Activated CD4-positive, alpha-beta memory T cell treated with anti-CD3 and anti-CD28 coated beads, Interleukin-2, amount 10 ng/mL, durations not matched to agents 7 days and 5 days (primary cell): ENCODE data around the gene ZDHHC11B. TPM values are rescaled to one million over a fixed set of nuclear protein-coding genes. Genes with fewer than 3 reads are reported as not detected.
A peak's percentile ranks its signal among the peaks of the same experiment; 100 is the strongest.
"Not testable (repeated sequence)": the region's sequence is repeated elsewhere in the genome, so short reads cannot be mapped to it uniquely, and the experiment has no call there.

Experiments used
- CTCF ChIA-PET: fragments of 350-600 bp; sonication (Branson Sonifier 250); formaldehyde crosslinking; loops from one replicate; lab custom pipeline; 2021; ENCODE audit warnings: antibody characterized with exemption, inconsistent platforms; lab: Charles Lee
- POLR2A ChIA-PET: fragments of 350-600 bp; sonication (Branson Sonifier 250); formaldehyde crosslinking; loops from one replicate; lab custom pipeline; 2021; ENCODE audit warnings: antibody characterized with exemption; lab: Charles Lee
- DNase-seq: peaks from one replicate; pipeline ENCODE4 v3.0.0-alpha.2; 2020
- H3K27ac Mint-ChIP-seq: one replicate; pipeline ENCODE4 v1.8.0; 2021; ENCODE audit warnings: mild to moderate bottlenecking, mixed read lengths
- H3K27me3 Mint-ChIP-seq: one replicate; pipeline ENCODE4 v1.8.0; 2021; ENCODE audit warnings: mixed read lengths
- H3K36me3 Mint-ChIP-seq: one replicate; pipeline ENCODE4 v1.8.0; 2021; ENCODE audit warnings: low read depth, mixed read lengths
- H3K4me1 Mint-ChIP-seq: one replicate; pipeline ENCODE4 v1.8.0; 2021; ENCODE audit warnings: mixed read lengths
- H3K4me3 Mint-ChIP-seq: one replicate; pipeline ENCODE4 v1.8.0; 2021; ENCODE audit warnings: mild to moderate bottlenecking, mixed read lengths
- H3K9me3 Mint-ChIP-seq: one replicate; pipeline ENCODE4 v1.8.0; 2021; ENCODE audit warnings: mixed read lengths
- total RNA-seq, 2 experiments: library from RNA; stranded (reverse); gene quantifications; one replicate each; pipeline ENCODE4 v1.2.3, GENCODE V29; 2021

The ZDHHC11B gene
- total RNA-seq, 2 experiments from 2014 or later, result not detected

GRCh38 chr5:770585-770984 lies 13.9 kb downstream of the ZDHHC11B start:
- peak; percentile 14 for DNase-seq
- H3K27ac Mint-ChIP-seq, H3K4me3 Mint-ChIP-seq, H3K36me3 Mint-ChIP-seq, H3K9me3 Mint-ChIP-seq, H3K27me3 Mint-ChIP-seq, POLR2A ChIA-PET, H3K4me1 Mint-ChIP-seq, CTCF ChIA-PET: not testable (repeated sequence)

DNA sequence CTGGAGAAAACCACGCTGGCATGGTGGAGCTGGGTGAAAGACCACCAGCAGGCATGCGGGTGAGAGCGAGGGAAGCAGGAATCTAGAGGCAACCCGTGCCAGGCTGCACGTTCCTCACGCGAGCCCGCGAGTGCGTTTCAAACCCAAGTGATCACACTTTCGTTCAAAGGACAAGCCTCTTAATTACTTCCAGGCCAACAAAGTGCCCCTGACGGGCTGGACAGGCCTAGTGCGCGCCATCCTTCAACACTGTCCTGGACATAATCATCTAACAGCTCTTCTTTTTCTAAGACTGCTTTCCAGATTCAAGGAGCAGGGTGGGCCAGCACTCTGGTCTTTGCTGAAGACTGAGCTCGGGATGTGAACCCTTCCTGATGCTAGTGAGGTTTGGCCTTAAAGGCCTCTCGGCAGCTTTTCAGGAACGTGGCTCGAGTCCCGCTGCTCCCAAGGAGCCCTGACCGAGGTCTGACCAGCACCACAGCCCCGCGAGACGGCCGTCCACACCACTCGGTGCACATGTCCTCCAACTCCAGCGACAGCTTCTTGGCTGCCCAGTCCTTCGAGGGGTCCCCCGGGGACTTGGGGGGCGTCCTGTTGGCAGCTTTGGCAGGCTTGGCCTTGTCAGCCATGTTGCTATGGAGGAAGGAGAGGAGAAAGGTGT lies 14.9 kb downstream of the ZDHHC11B start:
- H3K27ac Mint-ChIP-seq, H3K4me3 Mint-ChIP-seq, H3K4me1 Mint-ChIP-seq, H3K36me3 Mint-ChIP-seq, POLR2A ChIA-PET, CTCF ChIA-PET, H3K9me3 Mint-ChIP-seq, H3K27me3 Mint-ChIP-seq: not testable (repeated sequence)
- DNase-seq, result peak; percentile 12

DNA sequence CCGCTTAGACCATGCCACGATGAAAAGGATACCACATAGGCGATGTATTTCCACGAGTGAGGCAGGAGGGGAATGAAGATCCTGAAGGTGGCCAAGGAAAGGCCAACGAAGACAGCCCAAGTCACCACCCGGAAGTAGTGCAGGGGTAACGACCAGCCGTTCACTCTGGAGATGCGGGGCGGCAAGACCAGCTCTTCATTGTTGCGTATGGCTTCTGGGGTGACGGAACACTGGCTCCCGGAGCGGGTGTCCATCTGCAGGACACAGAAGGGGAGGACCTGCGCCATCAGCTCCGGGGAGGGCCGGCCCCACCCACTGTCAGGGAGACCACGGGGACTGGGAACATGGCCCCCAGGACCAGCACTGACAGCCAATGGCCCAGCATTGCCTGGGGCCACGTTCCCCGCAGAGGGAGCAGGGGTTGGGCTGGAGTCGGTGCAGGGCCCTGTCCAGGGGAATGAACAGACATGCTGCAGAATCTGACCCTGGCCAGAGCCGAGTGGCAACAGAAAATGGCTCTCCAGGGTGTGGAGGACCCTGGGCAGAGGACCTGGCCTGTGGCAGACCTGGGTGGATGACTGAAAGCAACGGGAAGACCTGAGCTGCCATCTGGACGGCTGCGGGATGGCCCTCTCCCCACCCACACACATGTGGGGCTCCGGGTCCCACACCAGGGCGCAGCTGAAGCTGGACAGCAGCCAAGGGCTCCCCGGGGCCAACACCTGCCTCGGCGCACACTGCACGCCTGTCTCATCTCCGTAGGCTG lies 17.7 kb downstream of the ZDHHC11B start:
- peaks cover 3% of the 10 kb centered on the region for H3K9me3 Mint-ChIP-seq
- H3K27ac Mint-ChIP-seq, result no peak overlapping the region
- H3K4me1 Mint-ChIP-seq, result no peaks in the 10 kb centered on the region
- DNase-seq, result peak; percentile 15
- H3K4me3 Mint-ChIP-seq, result no peak overlapping the region
- CTCF ChIA-PET, result no interaction called here
- no peaks in the 10 kb centered on the region for H3K36me3 Mint-ChIP-seq
- no peaks in the 10 kb centered on the region for H3K27me3 Mint-ChIP-seq
- POLR2A ChIA-PET, result no interaction called here

DNA sequence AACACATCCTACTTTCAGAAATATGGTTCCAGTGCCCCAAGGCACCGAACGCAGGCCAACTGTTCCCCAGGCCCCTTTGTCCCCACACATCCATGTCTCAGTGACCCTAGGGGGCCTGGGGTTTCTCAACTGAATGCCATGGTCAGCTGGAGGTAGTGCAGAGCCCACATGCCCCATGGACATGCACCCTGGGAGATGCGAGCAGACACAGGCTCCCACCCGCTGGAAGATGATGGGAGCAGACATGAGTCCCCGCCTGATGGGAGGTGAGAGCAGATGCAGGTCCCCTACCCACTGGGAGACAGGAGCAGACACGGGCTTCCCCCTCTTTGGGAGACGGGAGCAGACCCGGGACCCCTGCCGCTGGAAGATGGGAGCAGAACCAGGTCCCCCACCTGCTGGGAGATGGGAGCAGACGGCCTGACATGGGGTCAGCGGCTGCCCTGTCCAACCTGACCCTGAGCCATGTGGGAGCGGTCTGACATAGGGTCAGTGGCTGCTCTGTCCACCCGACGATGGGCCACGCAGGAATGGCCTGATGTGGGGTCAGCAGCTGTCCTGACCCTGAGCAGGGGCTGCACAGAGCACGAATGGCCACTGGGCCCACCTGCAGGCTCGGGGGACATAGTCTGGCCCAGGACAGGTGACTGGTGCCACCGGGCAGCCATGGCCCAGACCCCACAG lies 18.4 kb downstream of the ZDHHC11B start:
- no peaks in the 10 kb centered on the region for H3K36me3 Mint-ChIP-seq
- ChIA-PET POLR2A (no interaction called here), CTCF (no interaction called here)
- H3K27me3 Mint-ChIP-seq, result no peaks in the 10 kb centered on the region
- H3K9me3 Mint-ChIP-seq, result peaks cover 3% of the 10 kb centered on the region
- H3K27ac Mint-ChIP-seq, result no peak overlapping the region
- DNase-seq, result peak; percentile 14
- no peak overlapping the region for H3K4me3 Mint-ChIP-seq
- no peaks in the 10 kb centered on the region for H3K4me1 Mint-ChIP-seq

- DNase-seq, result peak; percentile 14
- H3K4me1 Mint-ChIP-seq, result peaks cover 2% of the 10 kb centered on the region
- H3K27me3 Mint-ChIP-seq, result no peaks in the 10 kb centered on the region
- H3K36me3 Mint-ChIP-seq, result no peaks in the 10 kb centered on the region
- POLR2A ChIA-PET, result no interaction called here
- CTCF ChIA-PET, result no interaction called here
- no peak overlapping the region for H3K4me3 Mint-ChIP-seq
- peaks cover 3% of the 10 kb centered on the region for H3K9me3 Mint-ChIP-seq
- H3K27ac Mint-ChIP-seq, result no peak overlapping the region
Measured at GRCh38 chr5:763998-764781, 20.3 kb downstream of the ZDHHC11B start.

DNA sequence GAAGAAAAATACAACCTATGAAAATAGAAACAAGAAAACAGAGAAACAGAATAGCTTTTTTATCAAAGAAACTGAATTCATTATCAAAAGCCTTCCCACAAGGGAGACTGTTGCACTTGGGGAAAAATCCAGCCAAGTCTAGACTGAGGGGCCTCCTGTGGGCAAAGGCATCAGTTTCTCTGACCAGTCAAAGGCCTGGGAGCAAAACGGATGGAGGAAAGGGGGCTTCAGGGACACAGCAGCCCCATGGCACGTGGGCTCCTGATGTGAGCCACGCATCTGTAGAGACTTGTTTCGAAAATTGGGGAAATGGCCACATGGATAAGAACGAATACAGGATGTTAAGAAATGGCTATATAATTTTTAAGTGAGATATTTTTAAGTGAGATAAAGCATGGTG lies 21.1 kb downstream of the ZDHHC11B start:
- no peaks in the 10 kb centered on the region for H3K27me3 Mint-ChIP-seq
- DNase-seq, result peak; percentile 15
- H3K4me1 Mint-ChIP-seq, result peaks cover 10% of the 10 kb centered on the region
- no peaks in the 10 kb centered on the region for H3K36me3 Mint-ChIP-seq
- H3K9me3 Mint-ChIP-seq, result peaks cover 3% of the 10 kb centered on the region
- POLR2A ChIA-PET, result no interaction called here
- no peak overlapping the region for H3K4me3 Mint-ChIP-seq
- no peak overlapping the region for H3K27ac Mint-ChIP-seq
- CTCF ChIA-PET, result no interaction called here

DNA sequence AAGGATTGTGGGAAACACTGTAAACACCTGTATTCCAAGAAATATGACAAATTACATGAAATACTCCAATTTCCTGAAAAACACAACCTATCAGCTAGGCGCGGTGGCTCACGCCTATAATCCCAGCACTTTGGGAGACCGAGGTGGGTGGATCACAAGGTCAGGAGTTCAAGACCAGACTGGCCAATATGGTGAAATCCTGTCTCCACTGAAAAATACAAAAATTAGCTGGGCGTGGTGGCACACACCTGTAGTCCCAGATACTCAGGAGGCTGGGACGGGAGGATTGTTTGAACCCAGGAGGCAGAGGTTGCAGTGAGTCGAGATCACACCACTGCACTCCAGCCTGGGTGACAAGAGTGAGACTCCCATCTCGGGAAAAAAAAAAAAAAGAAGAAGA lies 21.5 kb downstream of the ZDHHC11B start:
- POLR2A ChIA-PET, H3K4me3 Mint-ChIP-seq, H3K36me3 Mint-ChIP-seq, H3K27ac Mint-ChIP-seq, DNase-seq, H3K9me3 Mint-ChIP-seq, H3K27me3 Mint-ChIP-seq: not testable (repeated sequence)
- CTCF ChIA-PET, result interaction anchor here (0.8 kb wide), 1 partner anchor 375 kb away, joined by 3 read pairs; no protein-coding TSS in a partner anchor
- H3K4me1 Mint-ChIP-seq, result peaks cover 14% of the 10 kb centered on the region

- Mint-ChIP-seq H3K4me1 (peaks cover 17% of the 10 kb centered on the region), H3K27ac (no peak overlapping the region), H3K4me3 (no peak overlapping the region), H3K9me3 (peaks cover 3% of the 10 kb centered on the region), H3K27me3 (no peaks in the 10 kb centered on the region), H3K36me3 (no peaks in the 10 kb centered on the region)
- ChIA-PET POLR2A (no interaction called here), CTCF (interaction anchor here (0.8 kb wide), 1 partner anchor 376 kb away, joined by 3 read pairs; no protein-coding TSS in a partner anchor)
- peak; percentile 14 for DNase-seq
Measured at GRCh38 chr5:761854-762710, 22.4 kb downstream of the ZDHHC11B start.

DNA sequence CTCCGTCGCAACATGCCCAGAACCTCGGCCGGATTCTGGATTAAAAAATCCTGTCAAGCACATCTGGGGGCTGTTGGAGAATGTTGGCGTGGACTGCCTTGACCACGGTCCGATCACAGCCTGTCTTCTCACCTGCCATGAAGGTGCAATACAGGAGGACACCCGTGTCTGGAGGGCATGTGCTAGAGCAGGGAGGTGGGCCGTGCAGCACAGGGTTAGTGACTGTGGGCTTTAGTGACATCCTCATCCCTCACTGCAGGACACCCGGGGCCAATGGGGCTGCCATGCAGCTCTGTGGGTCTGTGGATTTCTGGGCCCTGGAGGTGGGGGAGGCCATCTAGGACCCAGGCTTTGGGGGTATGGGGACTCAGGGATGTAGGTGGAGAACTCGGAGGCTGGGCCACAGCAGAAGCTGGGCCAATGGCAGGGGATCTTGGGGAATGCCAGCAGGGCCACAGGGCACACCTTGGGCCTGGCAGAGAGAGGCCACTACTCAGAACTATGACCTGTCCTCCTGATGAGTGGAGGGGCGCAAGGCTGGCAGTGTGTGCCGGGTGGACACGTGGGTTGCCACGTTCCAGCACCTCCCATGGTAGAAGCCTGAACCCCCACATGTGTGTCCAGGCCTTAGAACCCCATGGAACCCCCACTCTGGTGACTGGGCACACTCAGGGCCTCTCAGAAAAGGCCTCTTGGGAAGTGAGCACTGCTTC lies 23.3 kb downstream of the ZDHHC11B start:
- POLR2A ChIA-PET, result no interaction called here

DNA sequence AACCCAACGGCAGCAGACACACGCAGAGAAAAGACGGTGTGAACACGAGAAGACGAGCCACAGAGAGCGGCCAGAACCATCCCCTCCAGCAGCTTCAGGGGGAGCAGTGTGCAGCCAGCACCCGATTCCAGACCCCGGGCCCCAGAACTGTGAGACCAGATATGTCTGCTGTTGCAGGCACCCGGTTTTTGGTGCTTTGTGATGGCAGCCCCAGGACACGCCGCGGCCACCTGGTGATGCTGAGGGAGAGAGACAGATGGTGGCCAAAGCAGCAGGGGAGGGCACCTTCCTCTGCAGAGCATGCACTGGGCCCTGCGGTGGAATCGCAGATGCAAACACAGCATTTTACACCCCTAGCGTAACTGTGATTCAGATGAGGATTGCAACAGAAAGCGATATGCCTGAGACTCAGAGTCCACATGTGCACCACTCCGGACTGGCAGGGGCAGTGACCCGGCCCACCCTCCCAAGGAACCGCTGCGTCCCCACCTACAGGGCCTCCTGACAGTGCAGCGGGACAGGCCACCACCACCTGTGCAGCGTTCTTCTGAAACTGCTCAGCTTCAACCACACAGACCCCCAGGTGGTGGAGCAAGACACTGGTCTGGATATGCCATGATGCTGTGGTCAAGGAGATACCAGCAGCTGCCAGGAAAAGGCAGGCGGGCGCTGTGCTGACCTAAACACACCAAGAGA lies 24.0 kb downstream of the ZDHHC11B start:
- Mint-ChIP-seq H3K36me3 (no peaks in the 10 kb centered on the region), H3K9me3 (peaks cover under 1% of the 10 kb centered on the region), H3K4me3 (no peak overlapping the region), H3K4me1 (peaks cover 17% of the 10 kb centered on the region), H3K27ac (no peak overlapping the region), H3K27me3 (no peaks in the 10 kb centered on the region)
- DNase-seq, result peak; percentile 14
- POLR2A ChIA-PET, result no interaction called here
- CTCF ChIA-PET, result no interaction called here

More for the DNA sequence above, 23.3 kb downstream of the ZDHHC11B start:
- CTCF ChIA-PET, result no interaction called here
- H3K4me3 Mint-ChIP-seq, result no peak overlapping the region
- peaks cover 17% of the 10 kb centered on the region for H3K4me1 Mint-ChIP-seq
- no peaks in the 10 kb centered on the region for H3K27me3 Mint-ChIP-seq
- peaks cover 3% of the 10 kb centered on the region for H3K9me3 Mint-ChIP-seq
- no peaks in the 10 kb centered on the region for H3K36me3 Mint-ChIP-seq
- H3K27ac Mint-ChIP-seq, result no peak overlapping the region
- DNase-seq, result peak; percentile 14

GRCh38 chr5:759781-760362 lies 24.7 kb downstream of the ZDHHC11B start:
- no peaks in the 10 kb centered on the region for H3K36me3 Mint-ChIP-seq

More at GRCh38 chr5:759781-760362, 24.7 kb downstream of the ZDHHC11B start:
- DNase-seq, result peak; percentile 14
- H3K27ac Mint-ChIP-seq, result no peak overlapping the region
- H3K4me3 Mint-ChIP-seq, result no peak overlapping the region
- no peaks in the 10 kb centered on the region for H3K9me3 Mint-ChIP-seq
- H3K4me1 Mint-ChIP-seq, result peaks cover 17% of the 10 kb centered on the region
- ChIA-PET POLR2A (no interaction called here), CTCF (no interaction called here)
- H3K27me3 Mint-ChIP-seq, result no peaks in the 10 kb centered on the region
